HG03045 (cell line): ENCODE results near the gene USP6.
"Not testable (repeated sequence)": the region's sequence is repeated elsewhere in the genome, so short reads cannot be mapped to it uniquely, and the experiment has no call there.

Experiments
- ATAC-seq: cut with Tn5 transposase; IDR thresholded peaks from one replicate; pipeline ENCODE4 v1.9.1; 2021; ENCODE audit warnings: mild to moderate bottlenecking, moderate library complexity; ENCODE audit not compliant: unreplicated experiment

Gene USP6

GRCh38 chr17:5121186-5121841, 5.5 kb downstream of the USP6 start:
- no peak for ATAC-seq

- not testable (repeated sequence) for ATAC-seq
Measured at GRCh38 chr17:5122056-5122455, 6.2 kb downstream of the USP6 start.

- no peak for ATAC-seq
Measured at GRCh38 chr17:5122586-5123342, 6.9 kb downstream of the USP6 start.

DNA sequence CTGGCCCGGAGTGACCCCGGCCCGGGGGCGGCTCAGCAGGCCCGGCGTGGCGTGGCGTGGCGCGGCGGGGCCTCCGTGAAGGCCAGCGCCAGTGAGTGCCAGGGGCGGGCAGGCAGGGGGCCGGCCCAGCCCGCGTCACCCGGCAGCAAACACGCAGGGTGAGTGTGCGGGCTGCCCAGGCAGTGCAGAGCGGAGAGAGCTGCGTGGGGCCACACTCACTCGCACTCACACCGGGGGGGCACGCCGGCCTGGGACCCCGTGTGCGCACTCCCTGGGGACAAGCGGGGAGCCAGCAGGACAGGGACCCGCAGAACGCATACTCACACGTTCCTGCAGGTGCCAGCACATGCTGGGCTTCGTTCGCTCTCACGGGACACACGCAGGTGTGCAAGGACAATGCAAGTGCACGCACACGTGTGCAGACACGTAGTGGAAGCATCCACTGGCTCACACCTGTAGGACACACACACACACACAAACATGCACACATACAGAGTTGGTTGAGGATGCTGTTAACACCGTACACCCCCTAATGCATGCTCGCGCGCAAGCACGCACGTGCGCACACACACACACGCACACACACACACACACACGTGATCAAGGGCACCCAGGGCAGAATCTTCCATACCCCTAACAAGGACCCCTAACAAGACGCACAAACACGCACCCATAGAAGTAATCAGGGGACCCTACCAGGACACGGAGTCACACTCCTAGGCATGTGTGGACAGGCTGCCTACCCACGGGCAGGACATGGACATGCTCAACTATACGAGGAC, 7.7 kb downstream of the USP6 start:
- no peak for ATAC-seq

GRCh38 chr17:5124125-5124760, 8.4 kb downstream of the USP6 start:
- ATAC-seq: not testable (repeated sequence)

DNA sequence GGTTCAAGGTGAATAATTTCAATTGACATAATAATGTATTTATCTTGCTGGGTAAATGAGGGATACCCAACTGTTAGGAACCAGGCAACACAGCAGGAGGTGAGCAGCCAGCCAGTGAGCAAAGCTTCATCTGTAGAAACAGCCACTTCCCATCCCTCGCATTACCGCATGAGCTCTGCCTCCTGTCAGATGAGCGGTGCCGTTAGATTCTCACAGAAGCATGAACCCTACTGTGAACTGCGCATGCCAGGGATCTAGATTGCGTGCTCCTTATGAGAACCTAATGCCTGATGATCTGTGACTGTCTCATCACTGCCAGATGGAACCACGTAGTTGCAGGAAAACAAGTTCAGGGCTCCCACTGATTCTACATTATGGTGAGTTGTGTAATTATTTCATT, 9.1 kb downstream of the USP6 start:
- ATAC-seq: not testable (repeated sequence)

GRCh38 chr17:5126719-5127488, 11.1 kb downstream of the USP6 start:
- no peak for ATAC-seq

DNA sequence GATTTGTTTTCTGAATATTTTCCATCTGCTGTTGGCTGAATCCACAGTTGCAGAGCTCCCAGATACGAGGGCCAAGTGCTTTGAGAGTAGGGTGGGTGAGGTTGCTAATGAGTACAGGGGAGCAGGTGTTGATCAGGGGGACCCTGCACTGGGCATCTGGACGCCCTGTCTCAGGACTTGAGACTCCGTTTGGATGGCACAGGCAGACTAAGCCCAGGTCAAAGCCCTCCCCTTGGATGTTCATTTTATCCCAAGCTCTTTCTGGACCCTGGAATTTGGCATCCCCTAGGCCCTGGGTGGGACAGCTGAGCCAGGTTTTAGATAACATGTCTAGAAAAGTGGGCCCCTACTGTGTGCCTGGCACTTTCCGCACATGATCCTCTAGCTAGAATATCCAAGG, 12.1 kb downstream of the USP6 start:
- no peak for ATAC-seq

DNA sequence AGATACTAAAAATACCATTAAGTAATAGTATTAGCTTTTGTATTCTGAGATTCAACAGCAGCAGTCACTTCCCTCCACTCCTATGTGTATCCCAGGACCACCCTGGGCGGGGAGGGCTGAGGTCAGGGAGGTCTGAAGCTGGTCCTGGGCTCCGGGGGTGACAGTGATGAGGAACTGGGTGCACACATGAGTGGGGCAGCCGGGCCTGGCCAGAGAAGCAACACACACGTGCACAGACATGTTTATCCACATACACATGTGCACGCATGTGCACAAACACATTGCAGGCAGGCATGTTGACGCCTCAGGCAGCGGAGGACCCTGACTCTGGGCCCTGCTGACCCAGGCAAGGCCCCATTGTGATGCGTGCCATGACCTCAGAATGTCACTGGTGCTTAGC, 12.6 kb downstream of the USP6 start:
- not testable (repeated sequence) for ATAC-seq

DNA sequence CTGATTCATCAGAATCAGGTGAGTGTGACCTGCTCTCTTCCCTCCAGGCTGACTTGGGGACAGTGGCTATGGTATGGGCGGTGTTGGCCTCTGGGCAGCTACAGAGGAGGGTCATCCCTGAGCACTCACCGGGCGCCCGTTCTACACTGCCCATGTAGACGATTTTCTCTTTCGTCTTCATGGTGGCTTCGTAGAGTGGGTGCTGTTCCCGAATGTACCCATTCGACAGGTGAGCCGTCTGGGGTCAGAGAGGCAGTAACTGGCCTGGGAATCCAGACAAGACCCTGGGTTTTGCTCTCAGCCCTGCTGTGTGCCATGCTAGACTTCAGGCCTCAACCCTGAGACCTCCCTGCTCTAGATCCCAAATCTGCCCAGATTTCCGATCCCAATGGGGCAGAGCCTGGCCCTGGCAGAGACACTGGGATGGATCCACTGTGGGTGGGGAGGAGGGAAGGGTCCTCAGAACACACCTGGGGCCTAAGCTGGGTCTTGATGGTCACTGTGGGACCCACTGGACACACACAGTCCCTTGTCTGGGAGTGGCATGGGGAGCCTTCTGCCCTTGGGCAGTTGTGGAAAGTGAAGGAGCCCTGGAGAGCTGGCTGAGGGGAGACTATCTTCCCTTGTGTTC, 13.2 kb downstream of the USP6 start:
- ATAC-seq: no peak

DNA sequence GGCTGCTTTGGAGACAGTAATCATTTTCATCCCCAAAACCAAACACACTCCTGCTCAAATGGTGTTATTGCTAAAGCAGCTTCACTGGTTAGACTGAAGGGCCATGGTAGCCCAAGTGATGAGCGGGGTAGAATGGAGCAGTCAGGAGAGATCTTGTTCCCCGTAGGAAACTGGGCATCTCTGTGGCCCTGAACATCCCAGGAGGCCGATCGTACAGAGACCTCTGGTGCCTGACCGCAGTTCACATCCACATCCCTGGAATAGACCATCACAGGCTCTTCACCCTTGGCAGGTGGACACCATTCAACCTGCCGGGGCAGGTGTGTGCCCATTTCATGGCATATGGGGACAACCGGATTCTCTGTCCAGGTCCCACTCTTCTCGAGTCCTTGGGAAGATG, 13.9 kb downstream of the USP6 start:
- ATAC-seq: not testable (repeated sequence)

DNA sequence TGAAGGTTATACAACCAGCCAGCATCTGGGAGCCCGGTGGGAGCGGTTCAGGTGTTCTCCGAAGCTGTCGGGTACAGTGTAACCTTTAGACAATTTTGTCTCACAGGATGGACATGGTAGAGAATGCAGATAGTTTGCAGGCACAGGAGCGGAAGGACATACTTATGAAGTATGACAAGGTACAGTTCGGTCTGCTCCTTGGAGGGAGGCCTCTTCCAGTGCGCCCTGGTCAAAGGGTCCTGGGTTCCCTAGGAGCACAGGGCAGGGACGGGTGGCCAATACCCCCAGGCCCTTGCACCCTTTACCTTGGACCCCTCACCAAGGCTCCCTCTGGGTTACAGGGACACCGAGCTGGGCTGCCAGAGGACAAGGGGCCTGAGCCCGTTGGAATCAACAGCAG, 14.4 kb downstream of the USP6 start:
- not testable (repeated sequence) for ATAC-seq

- ATAC-seq: not testable (repeated sequence)
Measured at GRCh38 chr17:5130687-5131086, 14.9 kb downstream of the USP6 start.

- no peak for ATAC-seq
Measured at GRCh38 chr17:5131146-5131715, 15.4 kb downstream of the USP6 start.

DNA sequence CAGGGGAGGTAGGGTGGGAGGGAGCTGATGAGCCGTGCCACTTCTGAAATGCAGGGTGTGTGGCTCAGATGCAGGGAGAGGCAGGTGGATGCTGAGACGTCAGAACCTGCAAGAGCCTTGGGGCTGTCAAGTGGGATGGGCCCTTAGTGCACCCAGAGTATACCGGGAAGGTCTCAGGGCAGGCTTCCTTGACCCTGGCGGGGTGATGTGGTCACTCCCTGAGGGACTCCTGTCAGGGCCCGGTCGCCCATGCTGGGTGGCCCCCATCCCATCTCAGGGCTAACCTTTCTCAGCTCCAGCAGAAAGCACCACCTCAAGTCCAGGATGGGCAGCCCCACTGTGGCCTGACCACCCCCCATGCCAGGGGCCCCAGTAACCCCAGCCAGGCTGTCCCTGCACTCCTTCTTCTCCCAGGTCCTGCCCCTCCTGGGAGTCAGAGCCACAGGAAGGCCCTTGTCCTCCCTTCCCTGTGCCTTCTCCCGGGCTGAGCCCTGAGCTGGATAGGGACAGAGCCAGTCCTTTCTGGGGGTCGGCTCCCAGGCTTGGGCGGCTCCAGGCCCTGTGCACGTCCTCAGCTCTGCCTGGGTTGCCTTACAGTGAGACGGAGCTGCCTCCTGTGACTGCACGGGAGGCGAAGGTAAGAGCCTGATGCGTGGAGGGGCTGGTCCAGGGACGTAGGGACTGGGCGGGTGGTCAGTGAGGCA, 16.1 kb downstream of the USP6 start:
- not testable (repeated sequence) for ATAC-seq

GRCh38 chr17:5132503-5133225, 16.8 kb downstream of the USP6 start:
- not testable (repeated sequence) for ATAC-seq

GRCh38 chr17:5133311-5133710, 17.5 kb downstream of the USP6 start:
- ATAC-seq: no peak

- not testable (repeated sequence) for ATAC-seq
Measured at GRCh38 chr17:5133961-5134360, 18.1 kb downstream of the USP6 start.
